HepG2 (cell line): ENCODE data around the gene ZBTB20. TPM values are rescaled to one million over a fixed set of nuclear protein-coding genes. Genes with fewer than 3 reads are reported as not detected.

Experiments
- ATF7 ChIP-seq, 2 experiments: fragments of 450-650 bp in 1 of 2; sonication (generic) in 1 of 2; formaldehyde crosslinking in 1 of 2; IDR thresholded peaks; 2 replicates each; pipeline versions ENCODE4 v1.4.0 to v1.6.1; 2016 to 2020; ENCODE audit warnings: antibody characterized with exemption in 1 of 2, mild to moderate bottlenecking in 1 of 2, missing genetic modification reagents in 1 of 2
- CBX5 ChIP-seq: sonication (generic); formaldehyde crosslinking; IDR thresholded peaks from 2 replicates; pipeline ENCODE4 v1.4.0; 2020; ENCODE audit warnings: missing genetic modification reagents, borderline replicate concordance
- KLF15 ChIP-seq: sonication (generic); formaldehyde crosslinking; IDR thresholded peaks from 2 replicates; pipeline ENCODE4 v1.8.1; 2023; ENCODE audit warnings: borderline replicate concordance, mild to moderate bottlenecking, inconsistent platforms, missing genetic modification reagents, mixed read lengths
- LCORL ChIP-seq, 2 experiments: fragments of 450-650 bp in 1 of 2; sonication (generic) in 1 of 2; formaldehyde crosslinking in 1 of 2; IDR thresholded peaks; 2 replicates each; pipeline versions ENCODE4 v1.5.0 to v1.6.1; 2017 to 2020; ENCODE audit warnings: antibody characterized with exemption in 1 of 2, missing genetic modification reagents in 1 of 2
- PAWR ChIP-seq: sonication (generic); formaldehyde crosslinking; IDR thresholded peaks from 2 replicates; pipeline ENCODE4 v1.4.0; 2020; ENCODE audit warnings: missing genetic modification reagents, mild to moderate bottlenecking, borderline replicate concordance
- PITX1 ChIP-seq: sonication (generic); formaldehyde crosslinking; IDR thresholded peaks from 2 replicates; pipeline ENCODE4 v1.5.1; 2020; ENCODE audit warnings: mild to moderate bottlenecking, missing genetic modification reagents
- POLR2AphosphoS2 ChIP-seq: IDR thresholded peaks from 2 replicates; pipeline ENCODE4 v1.6.1; 2011; ENCODE audit warnings: low read depth, low read length, improper control_type of control experiment
- REXO4 ChIP-seq: sonication (generic); formaldehyde crosslinking; IDR thresholded peaks from 2 replicates; pipeline ENCODE4 v1.8.0; 2022; ENCODE audit warnings: missing genetic modification reagents, mild to moderate bottlenecking, borderline replicate concordance
- RXRA ChIP-seq: sonication (generic); formaldehyde crosslinking; IDR thresholded peaks from 2 replicates; pipeline ENCODE4 v1.5.1; 2020; ENCODE audit warnings: missing genetic modification reagents
- SAFB2 ChIP-seq: sonication (generic); formaldehyde crosslinking; IDR thresholded peaks from 2 replicates; pipeline ENCODE4 v1.5.1; 2020; ENCODE audit warnings: missing genetic modification reagents, low read depth, mild to moderate bottlenecking, borderline replicate concordance
- SKI ChIP-seq: fragments of 450-650 bp; IDR thresholded peaks from one replicate; pipeline ENCODE4 v1.6.1; 2018; ENCODE audit warnings: mild to moderate bottlenecking; ENCODE audit not compliant: partially characterized antibody
- TAF15 ChIP-seq: fragments of 200-400 bp; formaldehyde crosslinking; IDR thresholded peaks from one replicate; pipeline ENCODE4 v1.6.1; 2018; ENCODE audit warnings: mild to moderate bottlenecking, low read depth, low read length; ENCODE audit not compliant: poor library complexity, severe bottlenecking
- ZMYM3 ChIP-seq: sonication (generic); formaldehyde crosslinking; IDR thresholded peaks from 2 replicates; pipeline ENCODE4 v1.5.1; 2020; ENCODE audit warnings: mild to moderate bottlenecking, missing genetic modification reagents
- ZNF326 ChIP-seq: sonication (generic); formaldehyde crosslinking; IDR thresholded peaks from 2 replicates; pipeline ENCODE4 v1.4.0; 2020; ENCODE audit warnings: missing genetic modification reagents, borderline replicate concordance
- ZNF468 ChIP-seq: sonication (generic); formaldehyde crosslinking; IDR thresholded peaks from 2 replicates; pipeline ENCODE4 v1.8.0; 2022; ENCODE audit warnings: mild to moderate bottlenecking, moderate library complexity, missing genetic modification reagents
- ZSCAN12 ChIP-seq: sonication (generic); formaldehyde crosslinking; IDR thresholded peaks from 2 replicates; pipeline ENCODE4 v1.9.0; 2021; ENCODE audit warnings: mild to moderate bottlenecking, missing genetic modification reagents
- polyA plus RNA-seq, 8 experiments: library from polyadenylated mRNA; depleted of rRNA in 3 of 8; stranded (reverse) in 7 of 8; unstranded in 1 of 8; fragments of >200 nt; fragmentation: Illumina TruSeq in 4 of 8; extraction: Trizol in 4 of 8; gene quantifications; 2 replicates each; pipeline versions ENCODE4 v1.2.1 to v1.2.3, GENCODE V29; 2011 to 2016; ENCODE audit warnings: low read depth in 4 of 8, missing spikeins in 1 of 8, mixed read lengths in 1 of 8; ENCODE audit not compliant: insufficient read depth in 1 of 8
- total RNA-seq, 5 experiments: library from RNA; depleted of rRNA; stranded (reverse); fragments of >200 nt; fragmentation: Illumina TruSeq; extraction: Trizol; gene quantifications; 2 replicates each; pipeline ENCODE4 v1.2.3, GENCODE V29; 2016; ENCODE audit warnings: low read depth in 1 of 5
- TF ChIP-seq, protein P1 (sequence below), 2 experiments: sonication (generic) in 1 of 2; formaldehyde crosslinking in 1 of 2; IDR thresholded peaks; 2 replicates each; pipeline versions ENCODE4 v1.4.0 to v1.6.1; 2018 to 2020; ENCODE audit warnings: missing genetic modification reagents in 2 of 2, borderline replicate concordance in 1 of 2, low read depth in 1 of 2, mild to moderate bottlenecking in 1 of 2, missing biosample characterization in 1 of 2
- TF ChIP-seq, protein P2 (sequence below): sonication (generic); formaldehyde crosslinking; IDR thresholded peaks from 2 replicates; pipeline ENCODE4 v1.4.0; 2020; ENCODE audit warnings: missing genetic modification reagents
- TF ChIP-seq, protein P3 (sequence below): sonication (generic); formaldehyde crosslinking; IDR thresholded peaks from 2 replicates; pipeline ENCODE4 v1.4.0; 2020; ENCODE audit warnings: mild to moderate bottlenecking, missing genetic modification reagents
- TF ChIP-seq, protein P4 (sequence below): sonication (generic); formaldehyde crosslinking; IDR thresholded peaks from 2 replicates; pipeline ENCODE4 v1.4.0; 2020; ENCODE audit warnings: missing genetic modification reagents

ZBTB20 gene
- total and polyA plus RNA-seq, 2 of the 13 experiments (the other 11 are each of a cell fraction or from before 2014, with no cell fraction given): 1.9 to 8.8 TPM

DNA sequence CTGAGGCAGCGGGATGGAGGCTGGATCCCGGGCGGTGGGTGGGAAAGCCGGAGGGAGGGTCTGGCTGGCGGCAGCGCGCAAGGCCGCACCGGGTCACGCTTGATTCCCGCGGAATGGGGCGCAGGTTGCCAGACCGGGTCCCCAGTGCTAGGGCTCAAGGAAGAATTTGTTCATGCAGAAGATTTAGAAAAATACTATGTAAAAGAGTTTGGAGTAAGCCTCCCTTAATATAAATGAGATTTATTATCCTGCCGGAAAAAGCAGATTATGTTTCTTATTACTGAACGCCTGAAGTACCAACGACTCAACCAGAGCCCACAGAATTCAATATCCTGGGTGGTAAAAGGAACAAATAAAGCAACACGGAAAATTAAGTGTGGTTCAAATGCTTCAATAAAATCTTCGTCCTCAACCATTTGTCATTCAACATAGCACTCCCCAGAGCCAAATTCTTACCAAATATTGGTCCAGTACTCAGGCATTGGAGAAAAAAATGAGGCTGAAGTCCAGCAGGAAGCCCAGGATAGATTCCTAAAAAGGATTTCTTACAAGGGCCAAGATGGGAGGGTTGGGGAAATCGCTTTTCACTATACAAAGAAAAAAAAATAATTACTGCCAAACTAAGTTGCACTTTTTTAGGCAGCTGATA lies 1.2 kb upstream of the ZBTB20 start (continued):
- TF ChIP-seq, protein P1, sequence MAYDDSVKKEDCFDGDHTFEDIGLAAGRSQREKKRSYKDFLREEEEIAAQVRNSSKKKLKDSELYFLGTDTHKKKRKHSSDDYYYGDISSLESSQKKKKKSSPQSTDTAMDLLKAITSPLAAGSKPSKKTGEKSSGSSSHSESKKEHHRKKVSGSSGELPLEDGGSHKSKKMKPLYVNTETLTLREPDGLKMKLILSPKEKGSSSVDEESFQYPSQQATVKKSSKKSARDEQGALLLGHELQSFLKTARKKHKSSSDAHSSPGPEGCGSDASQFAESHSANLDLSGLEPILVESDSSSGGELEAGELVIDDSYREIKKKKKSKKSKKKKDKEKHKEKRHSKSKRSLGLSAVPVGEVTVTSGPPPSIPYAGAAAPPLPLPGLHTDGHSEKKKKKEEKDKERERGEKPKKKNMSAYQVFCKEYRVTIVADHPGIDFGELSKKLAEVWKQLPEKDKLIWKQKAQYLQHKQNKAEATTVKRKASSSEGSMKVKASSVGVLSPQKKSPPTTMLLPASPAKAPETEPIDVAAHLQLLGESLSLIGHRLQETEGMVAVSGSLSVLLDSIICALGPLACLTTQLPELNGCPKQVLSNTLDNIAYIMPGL (CRISPR knock-in tag; IDR thresholded peaks at IDR 0.05; ENCODE audit: borderline replicate concordance in 1 of 2, low read depth in 1 of 2): peak in 1 of 2 experiments; percentile 9; a peak in 1 of 4 replicates
- TF ChIP-seq, protein P2, sequence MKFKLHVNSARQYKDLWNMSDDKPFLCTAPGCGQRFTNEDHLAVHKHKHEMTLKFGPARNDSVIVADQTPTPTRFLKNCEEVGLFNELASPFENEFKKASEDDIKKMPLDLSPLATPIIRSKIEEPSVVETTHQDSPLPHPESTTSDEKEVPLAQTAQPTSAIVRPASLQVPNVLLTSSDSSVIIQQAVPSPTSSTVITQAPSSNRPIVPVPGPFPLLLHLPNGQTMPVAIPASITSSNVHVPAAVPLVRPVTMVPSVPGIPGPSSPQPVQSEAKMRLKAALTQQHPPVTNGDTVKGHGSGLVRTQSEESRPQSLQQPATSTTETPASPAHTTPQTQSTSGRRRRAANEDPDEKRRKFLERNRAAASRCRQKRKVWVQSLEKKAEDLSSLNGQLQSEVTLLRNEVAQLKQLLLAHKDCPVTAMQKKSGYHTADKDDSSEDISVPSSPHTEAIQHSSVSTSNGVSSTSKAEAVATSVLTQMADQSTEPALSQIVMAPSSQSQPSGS (CRISPR knock-in tag): no peak
- TF ChIP-seq ZSCAN12 (CRISPR knock-in tag): no peak
- TF ChIP-seq REXO4 (CRISPR knock-in tag): no peak
- TF ChIP-seq POLR2AphosphoS2: no peak
- TF ChIP-seq RXRA (CRISPR knock-in tag): peak; percentile 2; the same call in 1 of the 2 replicates
- TF ChIP-seq LCORL (IDR thresholded peaks at IDR 0.05): no peak
- TF ChIP-seq LCORL (CRISPR knock-in tag; IDR thresholded peaks at IDR 0.05): 0 out of 2 replicates have a peak, but pooled peaks have one; percentile 25
- TF ChIP-seq CBX5 (CRISPR knock-in tag): no peak
- TF ChIP-seq TAF15: no peak
- TF ChIP-seq PITX1 (CRISPR knock-in tag): no peak
- TF ChIP-seq PAWR: no peak
- no peak for TF ChIP-seq SAFB2
- TF ChIP-seq ZNF468 (CRISPR knock-in tag): no peak
- TF ChIP-seq, protein P3, sequence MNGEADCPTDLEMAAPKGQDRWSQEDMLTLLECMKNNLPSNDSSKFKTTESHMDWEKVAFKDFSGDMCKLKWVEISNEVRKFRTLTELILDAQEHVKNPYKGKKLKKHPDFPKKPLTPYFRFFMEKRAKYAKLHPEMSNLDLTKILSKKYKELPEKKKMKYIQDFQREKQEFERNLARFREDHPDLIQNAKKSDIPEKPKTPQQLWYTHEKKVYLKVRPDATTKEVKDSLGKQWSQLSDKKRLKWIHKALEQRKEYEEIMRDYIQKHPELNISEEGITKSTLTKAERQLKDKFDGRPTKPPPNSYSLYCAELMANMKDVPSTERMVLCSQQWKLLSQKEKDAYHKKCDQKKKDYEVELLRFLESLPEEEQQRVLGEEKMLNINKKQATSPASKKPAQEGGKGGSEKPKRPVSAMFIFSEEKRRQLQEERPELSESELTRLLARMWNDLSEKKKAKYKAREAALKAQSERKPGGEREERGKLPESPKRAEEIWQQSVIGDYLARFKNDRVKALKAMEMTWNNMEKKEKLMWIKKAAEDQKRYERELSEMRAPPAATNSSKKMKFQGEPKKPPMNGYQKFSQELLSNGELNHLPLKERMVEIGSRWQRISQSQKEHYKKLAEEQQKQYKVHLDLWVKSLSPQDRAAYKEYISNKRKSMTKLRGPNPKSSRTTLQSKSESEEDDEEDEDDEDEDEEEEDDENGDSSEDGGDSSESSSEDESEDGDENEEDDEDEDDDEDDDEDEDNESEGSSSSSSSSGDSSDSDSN: peak; percentile 54; the same call in 1 of the 2 replicates
- no peak for TF ChIP-seq ZNF326 (CRISPR knock-in tag)
- TF ChIP-seq SKI: peak; percentile 4
- TF ChIP-seq ATF7 (IDR thresholded peaks at IDR 0.05): no peak
- TF ChIP-seq ATF7 (CRISPR knock-in tag; IDR thresholded peaks at IDR 0.05): no peak
- no peak for TF ChIP-seq ZMYM3
- TF ChIP-seq KLF15: no peak
- TF ChIP-seq, protein P4, sequence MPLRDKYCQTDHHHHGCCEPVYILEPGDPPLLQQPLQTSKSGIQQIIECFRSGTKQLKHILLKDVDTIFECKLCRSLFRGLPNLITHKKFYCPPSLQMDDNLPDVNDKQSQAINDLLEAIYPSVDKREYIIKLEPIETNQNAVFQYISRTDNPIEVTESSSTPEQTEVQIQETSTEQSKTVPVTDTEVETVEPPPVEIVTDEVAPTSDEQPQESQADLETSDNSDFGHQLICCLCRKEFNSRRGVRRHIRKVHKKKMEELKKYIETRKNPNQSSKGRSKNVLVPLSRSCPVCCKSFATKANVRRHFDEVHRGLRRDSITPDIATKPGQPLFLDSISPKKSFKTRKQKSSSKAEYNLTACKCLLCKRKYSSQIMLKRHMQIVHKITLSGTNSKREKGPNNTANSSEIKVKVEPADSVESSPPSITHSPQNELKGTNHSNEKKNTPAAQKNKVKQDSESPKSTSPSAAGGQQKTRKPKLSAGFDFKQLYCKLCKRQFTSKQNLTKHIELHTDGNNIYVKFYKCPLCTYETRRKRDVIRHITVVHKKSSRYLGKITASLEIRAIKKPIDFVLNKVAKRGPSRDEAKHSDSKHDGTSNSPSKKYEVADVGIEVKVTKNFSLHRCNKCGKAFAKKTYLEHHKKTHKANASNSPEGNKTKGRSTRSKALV (CRISPR knock-in tag): peak; percentile 1; the same call in 1 of the 2 replicates
